Measurements from ENCODE around the gene CCDC141.

DNA sequence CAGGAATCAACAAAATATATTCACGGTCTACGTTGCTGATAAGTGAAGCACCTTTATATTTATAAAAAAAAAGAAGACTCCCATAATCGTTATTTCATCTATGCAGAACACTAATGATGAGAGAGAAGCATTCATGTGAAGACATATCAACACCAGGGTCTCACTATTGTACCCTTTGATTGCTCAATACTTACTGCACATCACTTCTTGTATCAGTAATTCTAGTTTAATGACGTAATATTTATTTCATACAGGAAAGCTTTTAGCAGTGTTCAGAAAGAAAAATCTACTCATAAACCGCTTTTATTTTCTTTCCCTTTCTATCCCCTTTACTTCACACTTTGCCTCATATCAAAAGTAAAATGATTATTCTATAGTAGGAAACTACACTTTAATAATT is 30.7 kb downstream of the CCDC141 start:
- TF ChIP-seq POLR2AphosphoS5 (IDR thresholded peaks at IDR 0.05; ENCODE audit: low read depth) (no peak), REST (IDR thresholded peaks at IDR 0.05; ENCODE audit: unreplicated experiment) (no peak), EZH2 (IDR thresholded peaks at IDR 0.05; ENCODE audit: low read depth, unreplicated experiment) (no peak), CTCF (conservative IDR thresholded peaks at IDR 0.05; ENCODE audit: low read depth in 2 of 2) (no peak), EZH2phosphoT487 (IDR thresholded peaks at IDR 0.05; ENCODE audit: unreplicated experiment) (no peak), CREB1 (CRISPR knock-in tag; IDR thresholded peaks at IDR 0.05; ENCODE audit: low read depth) (no peak), ZNF331 (CRISPR knock-in tag; IDR thresholded peaks at IDR 0.05; ENCODE audit: low read depth) (no peak), JUNB (IDR thresholded peaks at IDR 0.05; ENCODE audit: unreplicated experiment) (no peak), NANOG (IDR thresholded peaks at IDR 0.05; ENCODE audit: borderline replicate concordance) (no peak), ETS1 (IDR thresholded peaks at IDR 0.05) (no peak), STAT1 (IDR thresholded peaks at IDR 0.05; ENCODE audit: unreplicated experiment) (no peak)

Measured in GM23338 (cell line).